Stimulated activated CD8-positive, alpha-beta memory T cell treated with anti-CD3 and anti-CD28 coated beads, Interleukin-4, amount 100 ng/mL, for 24 hours (primary cell): ENCODE results near the gene CTXND2.
"Not testable (repeated sequence)": the region's sequence is repeated elsewhere in the genome, so short reads cannot be mapped to it uniquely, and the experiment has no call there.

Source experiments
- DNase-seq: peaks from one replicate; pipeline ENCODE4 v3.0.0-alpha.2; 2020; ENCODE audit warnings: low read depth

Gene CTXND2

DNA sequence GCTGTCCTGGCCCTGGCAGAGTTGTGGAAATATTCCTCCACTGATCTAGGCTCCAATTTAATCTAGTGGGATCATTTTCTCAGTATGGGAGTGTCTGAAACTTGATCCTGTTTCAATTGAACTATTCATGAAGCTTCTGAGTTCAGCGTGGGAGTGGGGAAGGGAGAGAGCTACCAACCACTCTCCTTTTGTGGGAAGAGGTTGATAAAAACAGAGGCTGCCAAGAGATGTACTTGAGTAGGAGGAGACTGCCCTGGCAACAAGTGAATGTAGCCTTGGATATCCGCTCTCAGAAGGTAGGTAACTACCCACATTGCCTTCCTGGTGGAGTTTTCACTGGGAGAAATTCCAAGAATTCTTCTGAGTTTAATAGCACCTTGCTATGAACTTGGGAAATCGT is at the start of gene CTXND2:
TSS of gene CTXND2 (plus strand) at position 119 of the 400 bp plus-strand sequence. CDS start 25,179 bp downstream, outside the sequence.
- DNase-seq, result no peak

DNA sequence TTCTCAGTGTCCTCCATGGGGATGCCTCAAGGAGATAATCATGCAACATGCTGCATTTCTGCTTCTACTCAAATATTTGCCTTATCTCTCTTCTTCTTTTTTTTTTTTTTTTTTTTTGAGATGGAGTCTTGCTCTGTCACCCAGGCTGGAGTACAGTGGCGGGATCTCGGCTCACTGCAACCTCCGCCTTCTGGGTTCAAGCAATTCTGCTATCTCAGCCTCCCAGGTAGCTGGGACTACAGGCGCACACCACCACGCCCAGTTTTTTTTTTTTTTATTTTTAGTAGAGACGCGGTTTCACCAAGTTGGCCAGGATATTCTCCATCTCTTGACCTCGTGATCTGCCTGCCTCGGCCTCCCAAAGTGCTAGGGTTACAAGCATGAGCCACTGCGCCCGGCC is 46.1 kb upstream of the CTXND2 start:
- DNase-seq, result not testable (repeated sequence)

DNA sequence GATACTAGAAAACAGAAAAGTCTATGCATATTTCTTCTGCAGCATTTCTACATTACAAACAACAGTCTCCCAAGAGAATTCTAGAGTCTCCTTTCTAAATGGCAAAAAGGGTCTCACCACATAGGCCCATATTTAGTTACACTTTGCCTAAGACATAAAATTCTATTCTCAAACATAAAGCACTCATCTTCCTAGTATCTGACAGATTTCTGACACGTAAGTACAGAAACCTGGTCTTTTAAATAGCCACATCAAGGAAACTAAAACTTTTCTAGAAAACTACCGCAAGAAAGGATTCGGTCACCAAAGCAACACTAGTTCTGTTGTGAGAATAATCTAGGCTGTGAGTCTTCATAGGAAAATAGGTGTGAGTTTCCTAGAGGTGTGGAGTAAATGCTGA is 45.3 kb upstream of the CTXND2 start:
- no peak for DNase-seq

DNA sequence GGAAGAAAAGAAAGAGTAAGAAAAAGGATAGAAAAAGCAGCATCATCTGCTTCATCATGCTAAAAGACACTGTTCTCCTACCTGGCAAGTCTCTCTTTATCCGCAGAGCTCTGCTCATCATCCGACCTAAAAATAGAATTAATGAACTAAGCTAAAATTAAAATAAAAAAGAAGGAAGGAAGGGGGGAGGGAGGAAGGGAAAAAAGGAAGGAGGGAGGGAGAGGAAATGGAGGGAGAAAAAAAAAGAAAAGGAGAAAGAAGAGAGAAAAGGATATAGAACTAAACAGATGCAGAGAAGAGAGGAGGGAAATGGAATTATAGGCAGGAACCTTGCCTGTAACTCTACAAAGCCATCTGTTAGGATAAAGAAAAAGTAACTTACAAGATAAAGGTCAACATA is 44.6 kb upstream of the CTXND2 start:
- no peak for DNase-seq

DNA sequence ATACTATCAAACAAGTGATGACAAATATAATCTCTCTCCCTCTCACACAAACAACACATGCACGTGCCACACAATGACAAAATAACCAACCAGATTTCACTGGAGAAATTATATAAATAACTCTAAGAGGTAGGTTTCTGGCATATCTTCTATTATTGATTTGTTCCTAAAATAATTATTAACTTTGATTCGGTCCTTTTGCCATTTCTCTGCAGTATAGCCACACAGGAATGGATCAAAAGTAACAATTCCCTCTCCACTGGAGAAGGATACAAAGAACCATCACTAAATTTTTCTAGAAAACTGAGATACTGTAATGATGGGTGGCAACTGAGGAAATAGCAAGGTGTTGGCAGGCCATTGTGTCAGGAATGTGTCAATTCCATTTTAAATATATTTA is 44.0 kb upstream of the CTXND2 start:
- no peak for DNase-seq

DNA sequence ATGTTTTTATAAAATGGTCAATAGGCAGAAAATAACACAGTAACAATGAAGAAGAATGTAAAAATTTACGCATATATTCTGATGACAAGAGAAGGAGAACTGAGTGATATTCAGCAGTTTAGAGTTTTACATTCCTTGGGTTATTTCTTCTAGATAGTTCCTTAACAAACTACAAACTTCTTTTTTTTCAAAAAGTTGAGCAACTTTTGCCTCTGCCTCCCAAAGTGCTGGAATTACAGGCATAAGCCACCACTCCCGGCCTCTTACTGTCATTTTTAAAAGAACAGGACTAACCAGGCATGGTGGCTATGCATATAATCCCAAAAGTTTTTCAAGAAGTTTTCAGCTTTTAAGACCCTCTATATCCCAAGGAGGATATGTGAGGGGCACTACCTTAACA is 43.5 kb upstream of the CTXND2 start:
- DNase-seq, result no peak

DNA sequence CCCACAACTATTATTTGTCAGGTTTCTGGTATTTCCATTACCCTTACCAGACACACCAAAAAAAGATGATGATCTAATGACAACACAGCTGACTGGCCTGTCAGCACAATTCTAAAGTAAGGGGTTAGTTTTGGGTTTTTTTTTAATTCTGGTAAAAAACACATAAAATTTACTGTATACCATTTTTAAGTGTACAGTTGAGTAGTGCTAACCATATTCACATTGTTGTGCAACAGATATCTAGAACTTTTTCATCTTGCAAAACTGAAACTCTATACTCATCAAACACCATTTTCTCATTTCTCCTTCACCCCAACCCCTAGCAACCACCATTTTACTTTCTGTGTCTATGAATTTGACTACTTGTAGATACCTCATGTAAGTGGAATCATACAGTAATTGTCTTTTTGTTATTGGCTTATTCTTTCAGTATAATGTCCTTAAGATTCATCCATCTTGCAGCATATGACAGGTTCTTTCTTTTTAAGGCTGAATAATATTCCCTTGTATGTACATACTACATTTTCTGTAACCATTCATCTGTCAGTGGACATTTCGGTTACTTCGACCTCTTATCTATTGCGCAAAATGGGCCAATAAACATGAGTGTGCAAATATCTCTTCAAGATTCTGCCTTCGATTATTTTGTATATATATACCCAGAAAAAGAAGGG is 40.3 kb upstream of the CTXND2 start:
- DNase-seq, result no peak

DNA sequence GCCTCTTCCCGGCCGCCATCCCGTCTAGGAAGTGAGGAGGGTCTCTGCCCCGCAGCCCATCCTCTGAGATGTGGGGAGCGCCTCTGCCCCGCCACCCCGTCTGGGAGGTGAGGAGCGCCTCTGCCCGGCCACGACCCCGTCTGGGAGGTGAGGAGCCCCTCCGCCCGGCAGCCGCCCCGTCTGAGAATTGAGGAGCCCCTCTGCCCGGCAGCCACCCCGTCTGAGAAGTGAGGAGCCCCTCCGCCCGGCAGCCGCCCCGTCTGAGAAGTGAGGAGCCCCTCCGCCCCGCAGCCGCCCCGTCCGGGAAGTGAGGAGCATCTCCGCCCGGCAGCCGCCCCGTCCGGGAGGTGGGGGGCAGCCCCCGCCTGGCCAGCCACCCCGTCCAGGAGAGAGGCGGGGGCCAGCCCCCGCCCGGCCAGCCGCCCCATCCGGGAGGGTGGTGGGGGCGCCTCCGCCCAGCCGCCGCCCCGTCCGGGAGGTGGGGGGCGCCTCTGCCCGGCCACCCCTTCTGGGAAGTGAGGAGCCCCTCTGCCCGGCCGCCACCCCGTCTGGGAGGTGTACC is 36.1 kb upstream of the CTXND2 start:
- not testable (repeated sequence) for DNase-seq

DNA sequence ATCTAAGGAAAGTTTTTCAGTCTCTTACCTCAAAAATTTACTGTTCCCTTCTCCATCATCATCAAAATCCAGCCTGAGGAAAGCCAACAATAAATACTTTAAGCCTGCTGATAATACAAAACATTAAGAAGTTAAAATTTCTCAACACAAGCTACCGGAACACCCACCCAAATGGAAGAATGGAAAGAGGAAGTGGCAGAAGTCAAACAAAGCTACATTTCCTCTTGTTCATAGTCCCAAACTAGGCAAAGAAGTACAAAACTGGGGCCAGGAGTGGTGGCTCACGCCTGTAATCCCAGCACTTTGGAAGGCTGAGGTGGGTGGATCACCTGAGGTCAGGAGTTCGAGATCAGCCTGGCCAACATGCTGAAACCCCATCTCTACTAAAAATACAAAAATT is 34.2 kb upstream of the CTXND2 start:
- DNase-seq, result not testable (repeated sequence)

DNA sequence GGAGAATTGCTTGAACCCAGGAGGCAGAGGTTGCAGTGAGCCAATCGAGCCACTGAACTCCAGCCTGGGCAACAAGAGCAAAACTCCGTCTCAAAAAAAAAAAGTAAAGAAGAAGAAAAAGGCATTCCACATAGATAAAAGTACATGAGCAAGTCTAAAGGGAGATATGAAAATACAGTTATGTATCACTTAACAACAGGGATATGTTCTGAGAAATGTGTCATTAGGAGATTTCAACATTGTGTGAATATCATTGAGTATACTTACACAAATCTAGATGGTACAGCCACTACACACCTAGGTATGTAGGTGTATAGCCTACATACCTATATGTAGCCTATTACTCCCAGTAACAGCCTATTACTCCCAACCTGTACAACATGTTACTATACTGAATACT is 23.2 kb upstream of the CTXND2 start:
- DNase-seq, result no peak

DNA sequence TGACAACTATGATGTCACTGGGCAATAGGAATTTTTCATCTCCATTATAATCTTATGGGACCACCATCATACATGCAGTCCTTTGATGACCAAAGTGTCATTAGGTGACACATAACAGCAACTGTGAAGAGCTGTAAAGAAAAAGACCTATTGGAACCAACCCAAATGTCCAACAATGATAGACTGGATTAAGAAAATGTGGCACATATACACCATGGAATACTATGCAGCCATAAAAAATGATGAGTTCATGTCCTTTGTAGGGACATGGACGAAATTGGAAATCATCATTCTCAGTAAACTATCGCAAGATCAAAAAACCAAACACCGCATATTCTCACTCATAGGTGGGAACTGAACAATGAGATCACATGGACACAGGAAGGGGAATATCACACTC is 22.7 kb upstream of the CTXND2 start:
- not testable (repeated sequence) for DNase-seq

DNA sequence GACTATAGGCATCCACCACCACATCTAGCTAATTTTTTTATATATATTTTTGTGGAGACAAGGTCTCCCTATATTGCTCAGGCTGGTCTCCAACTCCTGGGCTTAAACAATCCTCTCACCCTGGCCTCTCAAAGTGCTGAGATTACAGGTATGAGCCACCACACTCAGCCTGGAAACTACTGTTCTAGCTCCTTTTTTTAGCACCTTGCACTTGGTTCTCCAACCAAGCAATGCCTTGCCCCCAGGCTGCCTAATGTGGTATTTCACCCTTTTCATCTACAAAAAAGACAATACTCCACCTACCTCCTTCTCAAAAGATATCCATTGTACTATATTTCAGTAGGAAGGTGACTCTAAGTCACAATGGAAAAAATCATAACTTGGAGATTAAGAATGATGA is 17.3 kb upstream of the CTXND2 start:
- no peak for DNase-seq

DNA sequence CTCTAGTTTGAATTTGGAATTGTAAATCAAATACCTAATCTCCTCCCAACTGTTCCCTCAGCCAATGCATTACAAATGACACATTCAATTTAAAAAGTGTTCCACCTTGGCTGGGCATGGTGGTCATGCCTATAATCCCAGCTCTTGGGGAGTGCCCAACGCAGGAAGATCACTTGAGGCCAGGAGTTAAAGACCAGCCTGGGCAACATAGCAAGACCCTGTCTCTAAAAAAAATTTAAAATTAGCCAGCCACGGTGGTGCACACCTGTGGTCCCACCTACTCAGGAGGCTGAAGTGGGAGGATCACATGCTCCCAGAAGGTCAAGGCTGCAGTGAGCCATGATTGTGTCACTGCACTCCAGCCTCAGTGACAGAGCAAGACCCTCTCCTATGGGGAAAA is 14.4 kb upstream of the CTXND2 start:
- no peak for DNase-seq

DNA sequence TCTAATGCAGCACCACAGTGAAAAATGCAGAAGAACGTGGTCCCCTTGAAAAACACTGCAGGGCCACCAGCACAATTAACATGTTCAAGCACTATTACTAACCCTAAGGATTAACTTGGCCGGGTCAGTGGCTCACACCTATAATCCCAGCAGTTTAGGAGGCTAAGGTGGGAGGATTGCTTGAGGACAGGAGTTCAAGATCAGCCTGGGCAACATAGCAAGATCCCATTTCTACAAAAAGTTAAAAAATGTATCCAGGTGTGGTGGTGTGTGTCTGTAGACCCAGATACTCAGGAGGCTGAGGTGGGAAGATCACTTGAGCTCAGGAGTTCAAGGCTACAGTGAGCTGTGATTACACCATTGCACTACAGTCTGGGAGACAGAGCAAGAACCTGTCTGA is 13.4 kb upstream of the CTXND2 start:
- DNase-seq, result no peak

DNA sequence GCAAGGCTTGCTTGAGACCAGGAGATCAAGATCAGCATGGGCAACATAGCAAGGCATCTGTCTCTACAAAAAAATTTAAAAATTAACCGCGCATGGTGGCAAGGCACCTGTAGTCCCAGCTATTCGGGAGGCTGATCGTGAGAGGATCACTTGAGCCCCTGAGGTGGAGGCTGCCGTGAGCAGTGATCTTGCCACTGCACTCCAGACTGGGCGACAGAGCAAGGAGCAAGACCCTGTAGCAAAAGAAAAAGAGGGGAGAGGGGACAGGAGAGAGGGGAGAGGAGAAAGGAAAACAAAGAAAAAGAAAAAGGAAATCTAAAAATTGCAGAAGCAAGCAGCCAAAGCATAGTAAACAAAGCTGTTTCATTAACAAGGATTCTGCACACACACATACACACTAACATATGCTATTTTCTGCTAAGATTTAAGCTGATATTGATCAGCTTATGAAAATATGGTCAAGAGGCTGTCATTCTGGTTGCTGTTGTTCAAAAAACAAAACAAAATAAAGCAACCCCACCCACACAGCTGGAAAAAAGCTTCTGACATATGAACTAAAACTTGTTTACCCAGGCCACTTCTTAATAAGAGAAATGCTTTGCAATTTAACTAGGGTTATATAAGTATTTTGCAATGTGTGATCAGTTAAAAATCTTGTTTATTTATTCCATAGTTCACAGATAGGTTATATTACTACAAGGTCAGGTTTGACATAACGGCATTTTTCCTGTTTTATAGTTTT is 12.3 kb upstream of the CTXND2 start:
- no peak for DNase-seq

DNA sequence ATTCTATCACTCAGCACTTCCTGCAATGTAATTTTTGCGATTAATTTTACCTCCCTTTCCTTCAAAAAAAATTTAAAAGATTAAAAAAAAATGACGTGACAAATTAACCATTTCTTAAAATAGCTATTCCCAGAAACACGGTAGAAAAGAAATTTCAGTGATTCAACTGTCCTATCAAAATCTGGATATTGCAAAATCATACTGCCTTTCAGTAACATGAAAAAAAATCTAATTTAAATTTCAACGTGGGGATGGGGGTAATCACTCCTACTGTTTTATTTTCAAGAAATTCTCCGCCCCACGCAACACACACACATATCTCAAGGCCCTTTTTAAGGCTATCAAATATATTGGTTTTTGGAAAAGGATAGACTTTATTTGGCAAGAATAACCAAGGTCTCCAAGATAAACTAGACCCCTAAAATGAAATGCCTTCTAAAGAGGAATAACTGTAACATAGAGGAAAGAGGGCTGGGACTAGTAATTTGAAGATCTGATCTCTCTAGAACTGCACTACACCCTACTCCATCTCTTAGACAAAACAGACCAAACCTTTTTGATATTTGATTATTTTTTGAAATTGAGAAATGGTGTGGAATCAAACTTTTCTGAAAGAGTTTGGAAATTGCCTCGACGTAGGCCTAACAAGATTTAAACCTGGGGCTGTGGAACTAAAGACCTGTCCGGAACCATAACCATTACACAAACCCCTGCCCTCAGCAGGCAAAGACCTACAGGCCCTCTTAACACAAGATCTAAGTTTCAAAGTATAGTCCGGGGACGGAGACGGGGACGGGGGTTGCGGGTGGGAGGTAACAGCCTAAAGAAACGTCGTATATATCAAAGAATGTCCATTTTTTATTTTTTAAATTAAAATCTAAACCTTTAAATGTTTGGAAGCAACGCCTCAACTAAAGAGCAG is 11.5 kb upstream of the CTXND2 start:
- no peak for DNase-seq

DNA sequence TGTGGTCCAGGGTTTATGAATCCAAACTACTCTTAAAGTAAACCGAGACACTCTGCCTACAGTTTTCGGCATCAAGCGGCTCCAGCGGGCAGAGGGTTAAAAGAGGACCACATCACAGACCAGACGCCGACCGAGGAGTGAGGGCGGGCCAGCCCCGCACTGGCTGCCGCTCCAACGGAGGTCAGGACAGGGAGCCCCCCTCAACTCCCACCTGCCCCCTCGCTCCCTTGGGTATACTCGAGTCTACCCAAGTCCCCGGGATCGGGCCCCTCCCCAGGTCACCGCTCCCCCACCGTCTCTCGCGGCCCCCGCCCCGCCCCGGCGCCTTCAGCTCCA is 10.8 kb upstream of the CTXND2 start:
- DNase-seq, result no peak

DNA sequence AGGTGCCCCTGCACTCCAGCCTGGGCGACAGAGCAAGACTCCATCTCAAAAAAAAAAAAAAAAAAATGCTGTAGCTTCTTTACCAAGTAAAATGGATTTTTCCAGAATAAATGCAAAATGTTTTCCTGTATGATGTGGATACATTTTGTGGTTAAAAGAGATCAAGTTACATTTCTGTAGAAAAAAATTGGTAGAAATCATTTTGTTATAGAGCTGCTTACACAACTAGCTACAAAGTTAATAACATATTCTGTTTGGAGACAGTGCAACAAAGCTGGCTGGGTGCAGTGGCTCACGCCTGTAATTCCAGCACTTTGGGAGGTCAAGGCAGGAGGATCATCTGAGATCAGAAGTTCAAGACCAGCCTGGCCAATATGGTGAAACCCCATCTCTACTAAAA is 8.0 kb upstream of the CTXND2 start:
- DNase-seq, result not testable (repeated sequence)

DNA sequence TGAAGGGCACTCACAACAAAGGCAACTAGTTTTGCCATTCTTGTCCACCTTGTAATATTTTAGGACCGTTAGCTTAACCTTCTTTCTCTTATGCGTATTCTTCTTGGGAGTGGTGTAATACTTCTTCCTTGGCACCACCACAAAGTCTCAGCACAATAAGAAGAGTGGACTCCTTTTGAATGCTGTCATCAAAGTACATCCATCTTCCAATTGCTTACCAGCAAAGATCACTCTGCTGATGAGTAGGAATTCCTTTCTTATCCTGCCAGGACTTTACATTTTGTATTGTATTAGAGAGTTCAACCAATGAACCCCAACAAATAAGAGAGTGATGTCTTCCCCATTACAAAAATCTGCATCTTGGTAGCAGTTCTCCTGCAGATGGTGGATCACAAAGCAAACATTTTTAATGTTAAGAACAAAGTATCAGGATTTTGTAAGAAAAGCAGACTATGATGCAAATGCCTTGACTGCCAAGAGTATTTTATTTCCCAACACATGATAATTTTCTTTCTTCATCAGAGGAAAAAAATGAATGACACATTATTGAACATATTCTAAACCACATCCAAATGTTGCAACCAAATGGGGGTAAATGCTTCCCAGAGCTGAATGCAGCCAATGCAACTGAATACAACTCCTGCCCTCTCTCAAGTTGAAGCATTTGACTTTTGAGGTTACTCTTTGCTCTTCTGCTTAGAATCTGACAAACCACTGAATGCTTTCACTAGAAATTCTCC is 5.4 kb upstream of the CTXND2 start:
- no peak for DNase-seq

DNA sequence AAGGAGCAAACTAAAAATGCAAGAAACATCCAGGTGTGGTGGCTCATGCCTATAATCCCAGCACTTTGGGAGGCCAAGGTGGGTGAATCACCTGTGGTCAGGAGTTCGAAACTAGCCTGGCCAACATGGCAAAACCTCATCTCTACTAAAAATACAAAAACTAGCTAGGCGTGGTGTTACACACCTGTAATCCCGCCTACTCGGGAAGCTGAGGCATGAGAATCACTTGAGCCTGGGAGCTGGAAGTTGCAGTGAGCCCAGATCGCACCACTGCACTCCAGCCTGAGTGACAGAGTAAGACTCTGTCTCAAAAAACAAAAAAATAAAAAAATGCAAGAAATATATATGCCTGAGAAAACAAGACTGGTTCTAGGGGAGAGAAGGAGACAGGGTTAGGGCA is 3.8 kb upstream of the CTXND2 start:
- DNase-seq, result not testable (repeated sequence)

DNA sequence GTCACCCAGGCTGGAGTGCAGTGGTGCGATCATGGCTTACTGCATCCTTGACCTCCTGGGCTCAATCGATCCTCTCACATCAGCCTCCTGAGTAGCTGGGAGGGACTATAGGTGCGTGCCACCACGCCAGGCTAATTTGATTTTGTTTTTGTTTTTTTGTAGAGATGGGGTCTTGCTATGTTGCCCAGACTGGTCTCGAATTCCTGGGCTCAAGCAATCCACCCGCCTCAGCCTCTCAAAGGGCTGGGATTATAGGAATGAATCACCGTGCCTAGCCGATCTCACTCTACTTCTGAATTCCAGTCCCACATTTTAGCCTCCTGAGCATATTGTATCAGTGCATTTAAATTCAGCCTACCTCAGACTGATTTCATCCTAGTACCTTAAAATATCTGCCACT is 1.8 kb downstream of the CTXND2 start:
- DNase-seq, result no peak

DNA sequence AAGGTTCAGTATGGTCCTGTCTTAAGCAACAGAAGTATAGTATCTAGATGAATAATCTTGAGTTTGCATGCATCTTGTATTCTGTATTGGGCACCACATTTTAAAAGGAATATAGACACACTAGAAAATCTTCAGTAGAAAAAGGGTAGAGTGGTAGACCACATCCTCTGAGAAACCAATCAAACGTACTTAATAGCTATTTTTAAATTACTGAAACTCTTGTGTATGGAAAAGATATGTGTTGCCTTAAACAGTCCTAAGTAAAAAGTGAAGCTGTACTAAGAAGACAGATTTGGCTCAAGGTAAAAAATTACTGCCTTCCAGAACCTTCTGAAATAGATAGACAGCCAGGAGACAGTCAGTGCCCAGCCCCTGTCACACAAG is 3.1 kb downstream of the CTXND2 start:
- no peak for DNase-seq
